HEK293 (cell line): Measurements from ENCODE around the gene SMPDL3A.

ENCODE experiments used
- CTCF ChIA-PET: fragments of 350-600 bp; formaldehyde crosslinking; extraction: SDS; loops from one replicate; lab custom pipeline; 2021; ENCODE audit warnings: antibody characterized with exemption; lab: Yijun Ruan, JAX
- POLR2A ChIA-PET: fragments of 300-600 bp; formaldehyde crosslinking; extraction: SDS; loops from one replicate; lab custom pipeline; 2020; ENCODE audit warnings: antibody characterized with exemption, inconsistent platforms; lab: Yijun Ruan, JAX
- H3K27ac ChIP-seq: fragments of 200-500 bp; sonication (Bioruptor generic); 2 replicates; pipeline ENCODE4 v1.5.1; 2014; ENCODE audit warnings: low read depth, low read length, control low read depth, inconsistent platforms; ENCODE audit errors: extremely low read depth
- H3K36me3 ChIP-seq, 2 experiments: fragments of 200-500 bp in 1 of 2; sonication (Bioruptor generic) in 1 of 2; 1 replicate in 1 of 2; 2 replicates in 1 of 2; pipeline ENCODE4 v1.5.1; 2014 to 2017; ENCODE audit warnings: inconsistent platforms in 2 of 2, low read length in 2 of 2; ENCODE audit not compliant: control insufficient read depth in 2 of 2, insufficient read depth in 1 of 2
- H3K4me1 ChIP-seq: fragments of 200-500 bp; sonication (Bioruptor generic); 2 replicates; pipeline ENCODE4 v1.5.1; 2014; ENCODE audit warnings: mild to moderate bottlenecking, low read length, inconsistent platforms; ENCODE audit not compliant: control insufficient read depth, insufficient read depth
- H3K4me3 ChIP-seq: 2 replicates; pipeline ENCODE4 v1.5.1; 2011; ENCODE audit warnings: low read depth, mild to moderate bottlenecking, control low read depth, low read length, moderate library complexity
- H3K9me3 ChIP-seq: fragments of 200-500 bp; sonication (Bioruptor generic); 2 replicates; pipeline ENCODE4 v1.5.1; 2014; ENCODE audit warnings: low read depth, low read length, inconsistent platforms; ENCODE audit not compliant: control insufficient read depth, insufficient read depth
- ELK4 ChIP-seq: IDR thresholded peaks from 2 replicates; pipeline ENCODE4 v1.6.1; 2011; ENCODE audit warnings: mild to moderate bottlenecking, low read depth, low read length, borderline replicate concordance
- HIC1 ChIP-seq: fragments of 450-650 bp; formaldehyde crosslinking; IDR thresholded peaks from 2 replicates; pipeline ENCODE4 v1.5.1; 2016; ENCODE audit warnings: missing biosample characterization, missing genetic modification characterization
- PRDM4 ChIP-seq: fragments of 450-650 bp; formaldehyde crosslinking; IDR thresholded peaks from 2 replicates; pipeline ENCODE4 v1.5.1; 2017; ENCODE audit warnings: missing biosample characterization, missing genetic modification characterization
- ZNF114 ChIP-seq: fragments of 450-650 bp; formaldehyde crosslinking; IDR thresholded peaks from 2 replicates; pipeline ENCODE4 v1.5.0; 2017; ENCODE audit warnings: missing biosample characterization, missing genetic modification characterization
- ZNF121 ChIP-seq: fragments of 450-650 bp; formaldehyde crosslinking; IDR thresholded peaks from 2 replicates; pipeline ENCODE4 v1.5.1; 2016; ENCODE audit warnings: missing biosample characterization, missing genetic modification characterization
- ZNF148 ChIP-seq: fragments of 450-650 bp; formaldehyde crosslinking; IDR thresholded peaks from 2 replicates; pipeline ENCODE4 v1.5.0; 2017; ENCODE audit warnings: missing biosample characterization, missing genetic modification characterization, borderline replicate concordance
- ZNF157 ChIP-seq: fragments of 450-650 bp; formaldehyde crosslinking; IDR thresholded peaks from 2 replicates; pipeline ENCODE4 v1.5.1; 2016; ENCODE audit warnings: missing biosample characterization, missing genetic modification characterization
- ZNF274 ChIP-seq, 2 experiments: fragments of 200-500 bp in 1 of 2; fragments of 450-650 bp in 1 of 2; sonication (Bioruptor generic) in 1 of 2; formaldehyde crosslinking in 1 of 2; IDR thresholded peaks; 2 replicates each; pipeline versions ENCODE4 v1.5.1 to v1.6.1; 2014 to 2016; ENCODE audit warnings: borderline replicate concordance in 1 of 2, inconsistent platforms in 1 of 2, low read length in 1 of 2, missing biosample characterization in 1 of 2, missing genetic modification characterization in 1 of 2
- ZNF280D ChIP-seq: fragments of 450-650 bp; formaldehyde crosslinking; IDR thresholded peaks from 2 replicates; pipeline ENCODE4 v1.5.1; 2016; ENCODE audit warnings: missing biosample characterization, missing genetic modification characterization
- ZNF501 ChIP-seq: fragments of 450-650 bp; formaldehyde crosslinking; IDR thresholded peaks from 2 replicates; pipeline ENCODE4 v1.5.1; 2016; ENCODE audit warnings: missing biosample characterization, missing genetic modification characterization
- ZNF555 ChIP-seq: fragments of 450-650 bp; formaldehyde crosslinking; conservative IDR thresholded peaks from 2 replicates; pipeline ENCODE4 v1.5.1; 2017; ENCODE audit warnings: missing biosample characterization, mild to moderate bottlenecking, missing genetic modification characterization, inconsistent platforms
- ZNF585B ChIP-seq: fragments of 450-650 bp; formaldehyde crosslinking; IDR thresholded peaks from 2 replicates; pipeline ENCODE4 v1.5.1; 2016; ENCODE audit warnings: missing biosample characterization, missing genetic modification characterization
- ZNF639 ChIP-seq: fragments of 450-650 bp; formaldehyde crosslinking; IDR thresholded peaks from 2 replicates; pipeline ENCODE4 v1.5.1; 2016; ENCODE audit warnings: missing biosample characterization, missing genetic modification characterization
- ZNF677 ChIP-seq: fragments of 450-650 bp; IDR thresholded peaks from 2 replicates; pipeline ENCODE4 v1.5.0; 2018; ENCODE audit warnings: missing biosample characterization, mild to moderate bottlenecking, missing genetic modification characterization, moderate library complexity
- ZNF776 ChIP-seq: fragments of 450-650 bp; formaldehyde crosslinking; IDR thresholded peaks from 2 replicates; pipeline ENCODE4 v1.5.0; 2017; ENCODE audit warnings: missing biosample characterization, missing genetic modification characterization, borderline replicate concordance
- ZNF785 ChIP-seq: fragments of 450-650 bp; formaldehyde crosslinking; IDR thresholded peaks from 2 replicates; pipeline ENCODE4 v1.5.1; 2016; ENCODE audit warnings: missing biosample characterization, missing genetic modification characterization
- ZSCAN18 ChIP-seq: fragments of 450-650 bp; formaldehyde crosslinking; IDR thresholded peaks from 2 replicates; pipeline ENCODE4 v1.5.1; 2016; ENCODE audit warnings: missing biosample characterization, missing genetic modification characterization
- ZSCAN23 ChIP-seq: fragments of 450-650 bp; formaldehyde crosslinking; IDR thresholded peaks from 2 replicates; pipeline ENCODE4 v1.5.1; 2016; ENCODE audit warnings: missing biosample characterization, missing genetic modification characterization

Gene SMPDL3A

GRCh38 chr6:122804962-122805485 is 16.0 kb downstream of the SMPDL3A start:
- TF ChIP-seq ZNF114 (tag by site-specific recombination) (no peak), ZNF639 (tag by site-specific recombination) (no peak), ZNF121 (tag by site-specific recombination) (no peak), ZSCAN18 (no peak), HIC1 (no peak), ZNF785 (tag by site-specific recombination) (no peak), ZNF148 (tag by site-specific recombination) (no peak)
- no peak overlapping the region for H3K4me3 ChIP-seq
- no peaks in the 10 kb centered on the region for H3K9me3 ChIP-seq
- peaks cover 0 to 14% of the 10 kb centered on the region in 2 experiments; a peak in 1 of 3 replicates for H3K36me3 ChIP-seq
- ChIA-PET CTCF (interaction anchor here (0.8 to 1.3 kb wide), 2 partner anchors 34 to 313 kb away, joined by 3 to 4 read pairs; no protein-coding TSS in a partner anchor), POLR2A (no interaction called here)
- H3K27ac ChIP-seq: no peak overlapping the region
- no peaks in the 10 kb centered on the region; the same call in 1 of the 2 replicates for H3K4me1 ChIP-seq

- no peak overlapping the region for H3K4me3 ChIP-seq
- H3K9me3 ChIP-seq: no peaks in the 10 kb centered on the region
- peaks cover 3 to 21% of the 10 kb centered on the region in 2 experiments; a peak in 2 of 3 replicates for H3K36me3 ChIP-seq
- CTCF ChIA-PET: interaction anchor here (0.6 to 1.4 kb wide), 5 partner anchors 12 to 344 kb away, joined by 3 to 5 read pairs (median 3); no protein-coding TSS in a partner anchor
- POLR2A ChIA-PET: no interaction called here
- H3K27ac ChIP-seq: no peak overlapping the region
- no peaks in the 10 kb centered on the region for H3K4me1 ChIP-seq
- TF ChIP-seq ZNF776 (tag by site-specific recombination): no peak
- TF ChIP-seq ZNF280D (tag by site-specific recombination): no peak
- no peak for TF ChIP-seq PRDM4
- no peak for TF ChIP-seq ZNF785 (tag by site-specific recombination)
- no peak for TF ChIP-seq ZNF555 (tag by site-specific recombination)
- TF ChIP-seq ZNF157: no peak
- TF ChIP-seq ZSCAN23 (tag by site-specific recombination): no peak
- no peak for TF ChIP-seq ZNF677 (tag by site-specific recombination)
- no peak for TF ChIP-seq ZNF274 (IDR thresholded peaks at IDR 0.05; ENCODE audit: low read length)
- no peak for TF ChIP-seq ZNF274 (tag by site-specific recombination; IDR thresholded peaks at IDR 0.05; ENCODE audit: borderline replicate concordance)
- no peak for TF ChIP-seq ZNF585B
- TF ChIP-seq ZNF501 (tag by site-specific recombination): no peak
- no peak for TF ChIP-seq ELK4
These were observed 17.2 kb downstream of the SMPDL3A start for GRCh38 chr6:122806291-122806690.
